SK-N-SH (cell line): ENCODE results near the gene TMED6. TPM values are rescaled to one million over a fixed set of nuclear protein-coding genes. Genes with fewer than 3 reads are reported as not detected.

Experiments used
- CTCF ChIA-PET: fragments of 300-600, 350-600 bp; formaldehyde crosslinking; extraction: SDS; loops from one replicate; lab custom pipeline; 2021; lab: Yijun Ruan, JAX
- POLR2A ChIA-PET: fragments of 350-600 bp; sonication (Branson Sonifier 250); formaldehyde crosslinking; extraction: SDS; loops from one replicate; lab custom pipeline; 2020; ENCODE audit warnings: antibody characterized with exemption, inconsistent platforms; lab: Yijun Ruan, JAX
- DNase-seq: peaks from one replicate; pipeline ENCODE4 v3.0.0; 2012
- H2AFZ ChIP-seq: fragments of 200-600 bp; sonication (generic); 2 replicates; pipeline ENCODE4 v1.8.1; 2016; ENCODE audit warnings: antibody characterized with exemption, mild to moderate bottlenecking, low read depth
- H3F3A ChIP-seq: fragments of 200-600 bp; sonication (generic); replicated peaks from 2 replicates; pipeline ENCODE3; 2016; ENCODE audit warnings: antibody characterized with exemption, mild to moderate bottlenecking; ENCODE audit not compliant: insufficient read depth
- H3K27ac ChIP-seq, 2 experiments: fragments of 200-500 bp in 1 of 2; fragments of 200-600 bp in 1 of 2; sonication (Bioruptor generic) in 1 of 2; sonication (generic), shearing (Covaris generic) in 1 of 2; 2 replicates each; pipeline versions ENCODE4 v1.5.1 to v1.6.1; 2014 to 2016; ENCODE audit warnings: low read depth in 2 of 2, inconsistent platforms in 1 of 2, low read length in 1 of 2, mild to moderate bottlenecking in 1 of 2, mixed read lengths in 1 of 2
- H3K27me3 ChIP-seq: fragments of 200-600 bp; sonication (generic), shearing (Covaris generic); 2 replicates; pipeline ENCODE4 v1.6.1; 2016; ENCODE audit warnings: mixed run types; ENCODE audit not compliant: insufficient read depth
- H3K36me3 ChIP-seq, 2 experiments: fragments of 200-500 bp in 1 of 2; fragments of 200-600 bp in 1 of 2; sonication (Bioruptor generic) in 1 of 2; sonication (generic) in 1 of 2; replicated peaks in 1 of 2; 2 replicates each; pipeline versions ENCODE3 to v1.5.1; 2014 to 2016; ENCODE audit warnings: low read length in 1 of 2, mild to moderate bottlenecking in 1 of 2; ENCODE audit not compliant: insufficient read depth in 2 of 2, control insufficient read depth in 1 of 2
- H3K4me1 ChIP-seq, 2 experiments: fragments of 200-500 bp in 1 of 2; fragments of 200-600 bp in 1 of 2; sonication (Bioruptor generic) in 1 of 2; sonication (generic), shearing (Covaris generic) in 1 of 2; 2 replicates each; pipeline versions ENCODE4 v1.5.1 to v1.6.1; 2014 to 2016; ENCODE audit warnings: low read depth in 1 of 2, low read length in 1 of 2, mixed run types in 1 of 2; ENCODE audit not compliant: insufficient read depth in 2 of 2, control insufficient read depth in 1 of 2
- H3K4me2 ChIP-seq: fragments of 200-600 bp; sonication (generic), shearing (Covaris generic); 2 replicates; pipeline ENCODE4 v1.6.1; 2017; ENCODE audit warnings: mixed run types
- H3K4me3 ChIP-seq, 2 experiments: fragments of 200-500 bp in 1 of 2; fragments of 200-600 bp in 1 of 2; sonication (Bioruptor generic) in 1 of 2; sonication (generic), shearing (Covaris generic) in 1 of 2; 2 replicates each; pipeline versions ENCODE4 v1.5.1 to v1.8.1; 2014 to 2016; ENCODE audit warnings: low read depth in 2 of 2, inconsistent platforms in 1 of 2, low read length in 1 of 2, mild to moderate bottlenecking in 1 of 2, mixed read lengths in 1 of 2, moderate library complexity in 1 of 2
- H3K79me2 ChIP-seq: fragments of 200-600 bp; sonication (generic); 2 replicates; pipeline ENCODE4 v1.8.1; 2017; ENCODE audit warnings: mild to moderate bottlenecking; ENCODE audit not compliant: insufficient read depth
- H3K9ac ChIP-seq: fragments of 200-600 bp; sonication (generic); 2 replicates; pipeline ENCODE4 v1.6.1; 2017; ENCODE audit warnings: mixed run types
- H3K9me2 ChIP-seq: fragments of 200-600 bp; sonication (generic); 2 replicates; pipeline ENCODE4 v1.6.1; 2017; ENCODE audit warnings: mixed run types
- H3K9me3 ChIP-seq: fragments of 200-600 bp; sonication (generic); 2 replicates; pipeline ENCODE4 v1.6.1; 2017; ENCODE audit warnings: mixed run types, mild to moderate bottlenecking, moderate library complexity
- H4K20me1 ChIP-seq: fragments of 200-600 bp; sonication (generic); 2 replicates; pipeline ENCODE4 v1.6.1; 2017; ENCODE audit warnings: mild to moderate bottlenecking, mixed run types; ENCODE audit not compliant: insufficient read depth
- CHD2 ChIP-seq: fragments of 150-350 bp; IDR thresholded peaks from 2 replicates; pipeline ENCODE4 v1.6.1; 2018; ENCODE audit warnings: low read length; ENCODE audit not compliant: partially characterized antibody
- CTCF ChIP-seq: fragments of 200-600 bp; sonication (generic); IDR thresholded peaks from 2 replicates; pipeline ENCODE4 v1.6.1; 2017; ENCODE audit warnings: antibody characterized with exemption, mild to moderate bottlenecking, moderate library complexity
- ELF1 ChIP-seq: IDR thresholded peaks from 2 replicates; pipeline ENCODE4 v1.4.0; 2012
- EP300 ChIP-seq, 2 experiments: IDR thresholded peaks; 2 replicates each; pipeline versions ENCODE4 v1.4.0 to v1.6.1; 2012; ENCODE audit warnings: borderline replicate concordance in 1 of 2, low read depth in 1 of 2, low read length in 1 of 2
- FOSL2 ChIP-seq: IDR thresholded peaks from 2 replicates; pipeline ENCODE4 v1.4.0; 2012; ENCODE audit warnings: low read depth, mild to moderate bottlenecking, moderate library complexity, borderline replicate concordance
- FOXJ3 ChIP-seq: sonication (generic); formaldehyde crosslinking; IDR thresholded peaks from 2 replicates; pipeline ENCODE4 v1.5.1; 2020; ENCODE audit warnings: mild to moderate bottlenecking, missing genetic modification reagents
- FOXM1 ChIP-seq: IDR thresholded peaks from 2 replicates; pipeline ENCODE4 v1.4.0; 2012; ENCODE audit warnings: low read depth, mild to moderate bottlenecking
- GABPA ChIP-seq: IDR thresholded peaks from 2 replicates; pipeline ENCODE4 v1.4.0; 2012; ENCODE audit warnings: low read depth, mild to moderate bottlenecking
- GATA2 ChIP-seq: sonication (generic); formaldehyde crosslinking; IDR thresholded peaks from 2 replicates; pipeline ENCODE4 v1.5.0; 2020; ENCODE audit warnings: mild to moderate bottlenecking, missing genetic modification reagents
- JUND ChIP-seq: IDR thresholded peaks from 2 replicates; pipeline ENCODE4 v1.4.0; 2012
- MAX ChIP-seq: IDR thresholded peaks from 2 replicates; pipeline ENCODE4 v1.4.0; 2012; ENCODE audit warnings: low read depth
- RAD21 ChIP-seq: IDR thresholded peaks from 2 replicates; pipeline ENCODE4 v1.6.1; 2012; ENCODE audit warnings: mild to moderate bottlenecking, low read length
- RCOR1 ChIP-seq: fragments of 150-350 bp; IDR thresholded peaks from 2 replicates; pipeline ENCODE4 v1.6.1; 2017; ENCODE audit warnings: antibody characterized with exemption, low read length
- REST ChIP-seq: IDR thresholded peaks from 2 replicates; pipeline ENCODE4 v1.6.1; 2012; ENCODE audit warnings: mild to moderate bottlenecking, low read depth, low read length, moderate library complexity
- RFX5 ChIP-seq: IDR thresholded peaks from 2 replicates; pipeline ENCODE4 v1.6.1; 2012; ENCODE audit warnings: mild to moderate bottlenecking, improper control_type of control experiment, low read length
- RXRA ChIP-seq: IDR thresholded peaks from 2 replicates; pipeline ENCODE4 v1.4.0; 2012; ENCODE audit warnings: low read depth, mild to moderate bottlenecking, borderline replicate concordance
- SMC3 ChIP-seq: IDR thresholded peaks from 2 replicates; pipeline ENCODE4 v1.6.1; 2012; ENCODE audit warnings: low read depth, low read length, improper control_type of control experiment
- USF2 ChIP-seq: fragments of 150-350 bp; IDR thresholded peaks from 2 replicates; pipeline ENCODE4 v1.6.1; 2017; ENCODE audit warnings: antibody characterized with exemption, low read length, low read depth, borderline replicate concordance
- WGBS: methylation state at CpG from one replicate; pipeline ENCODE4 v1.1.6; 2017; ENCODE audit warnings: low lambda C conversion rate; 5-methylcytosine and 5-hydroxymethylcytosine counted together
- polyA plus RNA-seq, 3 experiments: library from polyadenylated mRNA; depleted of rRNA; stranded (reverse); fragments of >200 nt; gene quantifications; 2 replicates each; pipeline ENCODE4 v1.2.3, GENCODE V29; 2012

The TMED6 gene
- polyA plus RNA-seq, 1 of the 3 experiments (the other 2 are of a cell fraction): not detected

- H3K79me2 ChIP-seq: peaks cover 61% of the 10 kb centered on the region
- ChIA-PET POLR2A (no interaction called here), CTCF (interaction anchor here (0.8 to 1.1 kb wide), 2 partner anchors 14 to 337 kb away, joined by 3 read pairs; no protein-coding TSS in a partner anchor)
- no peaks in the 10 kb centered on the region for H4K20me1 ChIP-seq
- 98% methylated on average over 2 of the region's 2 CpGs for WGBS
- no peaks in the 10 kb centered on the region for H3K27me3 ChIP-seq
- DNase-seq: no peak
- peaks cover 48 to 63% of the 10 kb centered on the region in 2 experiments for H3K36me3 ChIP-seq
- TF ChIP-seq FOSL2 (no peak), GABPA (no peak), EP300 (IDR thresholded peaks at IDR 0.05; ENCODE audit: borderline replicate concordance in 1 of 2, low read depth in 1 of 2, low read length in 1 of 2) (no peak), REST (no peak), USF2 (no peak), RXRA (no peak), CHD2 (no peak), FOXJ3 (CRISPR knock-in tag) (no peak), RAD21 (no peak), RFX5 (no peak), FOXM1 (no peak), RCOR1 (no peak)
- H3K9me2 ChIP-seq: no peaks in the 10 kb centered on the region
- no peak overlapping the region for H3K4me2 ChIP-seq
- no peaks in the 10 kb centered on the region for H3K9me3 ChIP-seq
- H3K27ac ChIP-seq: no peak overlapping the region
- H3K9ac ChIP-seq: no peak overlapping the region
- H3K4me3 ChIP-seq: no peak overlapping the region
- H2AFZ ChIP-seq: no peak overlapping the region
- peaks cover 49% of the 10 kb centered on the region for H3F3A ChIP-seq
- peaks cover 4 to 5% of the 10 kb centered on the region in 2 experiments; a peak in 3 of 4 replicates for H3K4me1 ChIP-seq
Observed at GRCh38 chr16:69382421-69382820, 30.8 kb upstream of the TMED6 start.

GRCh38 chr16:69381231-69381630 is 29.6 kb upstream of the TMED6 start:
- no peaks in the 10 kb centered on the region for H4K20me1 ChIP-seq
- no peak overlapping the region for H3K9ac ChIP-seq
- H3K9me3 ChIP-seq: no peaks in the 10 kb centered on the region
- ChIA-PET CTCF (interaction anchor here (1.0 kb wide), 2 partner anchors 15 to 373 kb away, joined by 3 to 5 read pairs; partner anchors contain the start of gene NOB1), POLR2A (no interaction called here)
- H3K27me3 ChIP-seq: no peaks in the 10 kb centered on the region
- H3K79me2 ChIP-seq: peaks cover 67% of the 10 kb centered on the region
- no peaks in the 10 kb centered on the region for H3K9me2 ChIP-seq
- peaks cover 48 to 67% of the 10 kb centered on the region in 2 experiments for H3K36me3 ChIP-seq
- 85% methylated on average over 2 of the region's 2 CpGs for WGBS
- no peak for DNase-seq
- no peak overlapping the region for H3K27ac ChIP-seq
- H2AFZ ChIP-seq: no peak overlapping the region
- no peak overlapping the region for H3K4me2 ChIP-seq
- H3K4me1 ChIP-seq: peaks cover 0 to 5% of the 10 kb centered on the region in 2 experiments; a peak in 2 of 4 replicates
- H3K4me3 ChIP-seq: no peak overlapping the region
- H3F3A ChIP-seq: peaks cover 41% of the 10 kb centered on the region
- TF ChIP-seq RCOR1 (no peak), JUND (no peak), REST (no peak), FOXJ3 (CRISPR knock-in tag) (no peak), RFX5 (no peak), MAX (no peak), CTCF (no peak), ELF1 (no peak), GATA2 (CRISPR knock-in tag) (no peak), SMC3 (no peak)
